ENCODE data around the gene RAB15. TPM values are rescaled to one million over a fixed set of nuclear protein-coding genes. Genes with fewer than 3 reads are reported as not detected.

Gene RAB15
- 1 to 10 TPM; 2.4 TPM for total RNA-seq

DNA sequence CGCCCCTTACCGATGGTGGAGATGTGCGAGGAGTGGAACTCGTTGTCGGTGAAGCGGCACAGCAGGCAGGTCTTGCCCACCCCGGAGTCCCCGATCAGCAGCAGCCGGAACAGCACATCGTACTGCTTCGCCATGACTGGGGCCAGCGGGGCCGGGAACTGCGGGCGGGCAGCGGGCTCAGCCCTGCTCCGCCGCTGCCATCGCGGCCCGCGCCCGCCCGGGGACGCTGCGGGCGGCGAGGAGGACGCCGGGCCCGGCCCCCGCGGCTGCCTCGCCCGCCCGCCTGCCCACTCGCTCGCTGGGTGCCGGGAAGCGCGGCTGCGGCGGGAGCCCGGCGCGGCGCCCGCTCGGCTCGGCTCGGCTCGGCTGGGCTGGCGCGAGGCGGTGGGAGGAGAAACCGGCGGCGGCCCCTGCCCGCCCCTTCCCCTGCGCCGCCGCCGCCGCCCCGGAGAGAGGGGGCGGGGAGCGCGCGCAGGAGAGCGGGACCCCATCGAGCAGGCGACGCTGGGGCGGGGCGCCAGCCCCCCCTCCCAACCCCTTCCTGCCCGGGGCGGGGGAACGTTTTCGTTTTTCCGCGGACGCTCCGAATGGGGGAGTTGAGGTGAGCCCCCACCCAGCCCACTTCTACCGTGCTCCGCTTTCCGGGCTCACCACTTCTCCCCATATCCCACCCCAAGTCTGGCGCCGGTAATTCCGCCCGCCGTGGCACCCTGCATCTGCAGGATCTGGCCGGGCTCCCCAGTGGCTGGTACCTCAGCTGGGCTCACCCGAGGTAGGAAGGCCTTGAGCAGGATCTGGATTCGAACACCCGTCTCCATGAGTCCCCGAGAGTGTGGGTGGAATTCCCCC is at the start of gene RAB15:
Gene RAB15 (minus strand): TSS at position 394 of the 849 bp plus-strand sequence. CDS start 260 bp downstream, at position 134.
- CTCF ChIA-PET: no interaction called here

GRCh38 chr14:65019944-65020566 is 47.9 kb upstream of the RAB15 start:
- Mint-ChIP-seq H3K9me3 (no peaks in the 10 kb centered on the region), H3K27me3 (ENCODE audit: low read depth) (no peaks in the 10 kb centered on the region), H3K4me3 (no peak overlapping the region), H3K4me1 (ENCODE audit: low read depth) (no peaks in the 10 kb centered on the region), H3K36me3 (ENCODE audit: low read depth) (peaks cover 12% of the 10 kb centered on the region), H3K27ac (no peak overlapping the region)
- CTCF ChIA-PET: interaction anchor here (0.6 to 1.6 kb wide), 8 partner anchors 10 to 132 kb away, joined by 3 to 10 read pairs (median 4); no protein-coding TSS in a partner anchor
- intact Hi-C loops (cut with micrococcal nuclease): loop anchor here (1.0 kb wide), 1 partner anchor 34 kb away; the partner anchor contains the start of gene FNTB
- DNase-seq: peak; percentile 11

More for the DNA sequence above, at the start of gene RAB15:
- H3K27ac Mint-ChIP-seq: no peak within 1 kb of the TSS
- H3K27me3 Mint-ChIP-seq (ENCODE audit: low read depth): no peaks in the 10 kb centered on the region
- no peaks in the 10 kb centered on the region for H3K9me3 Mint-ChIP-seq
- intact Hi-C loops (cut with micrococcal nuclease): loop anchor here (1.0 to 2.0 kb wide), 2 partner anchors 43 to 58 kb away; partner anchors contain the start of gene CHURC1
- DNase-seq: peak; percentile 33
- H3K4me3 Mint-ChIP-seq: peak within 1 kb of the TSS; percentile 75
- H3K4me1 Mint-ChIP-seq (ENCODE audit: low read depth): peaks cover 10% of the 10 kb centered on the region
- no peaks in the 10 kb centered on the region for H3K36me3 Mint-ChIP-seq (ENCODE audit: low read depth)

DNA sequence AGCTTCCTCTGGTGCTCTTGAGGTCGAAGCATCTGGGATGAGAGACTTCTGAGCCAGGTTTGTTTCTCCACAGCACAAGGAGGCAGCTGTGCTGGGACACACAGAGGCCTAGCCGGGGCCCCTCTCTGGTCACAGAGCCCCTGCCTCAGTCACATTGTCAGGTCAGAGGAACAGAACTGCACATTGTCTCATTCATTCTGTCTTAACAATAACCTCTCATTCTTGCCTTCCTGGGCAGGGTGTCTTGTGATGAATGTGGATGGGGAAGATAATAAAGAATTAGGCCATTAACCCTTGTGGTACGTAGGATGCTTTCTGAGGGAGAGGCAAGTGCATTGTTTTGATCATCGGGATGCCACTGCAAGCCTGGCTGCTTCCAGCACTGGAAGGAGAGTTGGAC is 44.3 kb upstream of the RAB15 start:
- Mint-ChIP-seq H3K27me3 (ENCODE audit: low read depth) (no peaks in the 10 kb centered on the region), H3K27ac (no peak overlapping the region), H3K4me1 (ENCODE audit: low read depth) (no peaks in the 10 kb centered on the region), H3K4me3 (no peak overlapping the region), H3K9me3 (no peaks in the 10 kb centered on the region), H3K36me3 (ENCODE audit: low read depth) (peaks cover 17% of the 10 kb centered on the region)
- intact Hi-C loops (cut with micrococcal nuclease): no loop called here
- CTCF ChIA-PET: no interaction called here
- no peak for DNase-seq

- no peak overlapping the region for H3K4me3 Mint-ChIP-seq
- no peaks in the 10 kb centered on the region for H3K4me1 Mint-ChIP-seq (ENCODE audit: low read depth)
- no peak for DNase-seq
- CTCF ChIA-PET: no interaction called here
- peaks cover 18% of the 10 kb centered on the region for H3K36me3 Mint-ChIP-seq (ENCODE audit: low read depth)
- no peak overlapping the region for H3K27ac Mint-ChIP-seq
- H3K9me3 Mint-ChIP-seq: no peaks in the 10 kb centered on the region
- H3K27me3 Mint-ChIP-seq (ENCODE audit: low read depth): no peaks in the 10 kb centered on the region
- intact Hi-C loops (cut with micrococcal nuclease): no loop called here
These were observed 43.3 kb upstream of the RAB15 start for GRCh38 chr14:65015391-65015790.

- Mint-ChIP-seq H3K36me3 (ENCODE audit: low read depth) (peaks cover 25% of the 10 kb centered on the region), H3K4me1 (ENCODE audit: low read depth) (no peaks in the 10 kb centered on the region), H3K27me3 (ENCODE audit: low read depth) (no peaks in the 10 kb centered on the region), H3K9me3 (no peaks in the 10 kb centered on the region), H3K27ac (no peak overlapping the region), H3K4me3 (no peak overlapping the region)
- intact Hi-C loops (cut with micrococcal nuclease): no loop called here
- CTCF ChIA-PET: interaction anchor here (0.7 to 1.1 kb wide), 3 partner anchors 189 to 1074 kb away, joined by 4 to 6 read pairs (median 6); no protein-coding TSS in a partner anchor
- no peak for DNase-seq
These were observed 40.2 kb upstream of the RAB15 start for GRCh38 chr14:65012353-65012752.

DNA sequence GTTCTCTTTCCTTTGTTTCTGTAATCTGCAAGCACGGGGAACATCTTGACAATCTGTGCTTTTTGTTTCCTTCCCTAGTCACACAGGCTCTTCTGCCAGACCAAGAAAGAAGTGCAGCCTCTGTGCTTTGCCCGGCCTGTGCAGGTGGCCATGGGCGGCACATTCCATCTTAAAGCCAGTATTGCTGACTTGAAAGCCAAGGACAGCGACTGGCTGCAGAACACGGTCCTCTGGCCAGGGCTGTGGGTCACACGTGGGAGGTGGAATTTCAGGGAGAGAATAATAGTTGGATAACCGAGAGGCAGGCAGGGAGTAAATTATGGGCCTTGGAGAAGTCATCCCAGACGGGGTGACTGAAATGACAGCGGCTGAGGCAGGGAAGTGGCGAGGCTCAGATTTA is 39.4 kb upstream of the RAB15 start:
- Mint-ChIP-seq H3K27me3 (ENCODE audit: low read depth) (no peaks in the 10 kb centered on the region), H3K9me3 (no peaks in the 10 kb centered on the region), H3K4me1 (ENCODE audit: low read depth) (no peaks in the 10 kb centered on the region), H3K36me3 (ENCODE audit: low read depth) (peaks cover 21% of the 10 kb centered on the region), H3K4me3 (no peak overlapping the region), H3K27ac (no peak overlapping the region)
- intact Hi-C loops (cut with micrococcal nuclease): no loop called here
- CTCF ChIA-PET: interaction anchor here (0.7 kb wide), 1 partner anchor 1075 kb away, joined by 6 read pairs; no protein-coding TSS in a partner anchor
- no peak for DNase-seq

DNA sequence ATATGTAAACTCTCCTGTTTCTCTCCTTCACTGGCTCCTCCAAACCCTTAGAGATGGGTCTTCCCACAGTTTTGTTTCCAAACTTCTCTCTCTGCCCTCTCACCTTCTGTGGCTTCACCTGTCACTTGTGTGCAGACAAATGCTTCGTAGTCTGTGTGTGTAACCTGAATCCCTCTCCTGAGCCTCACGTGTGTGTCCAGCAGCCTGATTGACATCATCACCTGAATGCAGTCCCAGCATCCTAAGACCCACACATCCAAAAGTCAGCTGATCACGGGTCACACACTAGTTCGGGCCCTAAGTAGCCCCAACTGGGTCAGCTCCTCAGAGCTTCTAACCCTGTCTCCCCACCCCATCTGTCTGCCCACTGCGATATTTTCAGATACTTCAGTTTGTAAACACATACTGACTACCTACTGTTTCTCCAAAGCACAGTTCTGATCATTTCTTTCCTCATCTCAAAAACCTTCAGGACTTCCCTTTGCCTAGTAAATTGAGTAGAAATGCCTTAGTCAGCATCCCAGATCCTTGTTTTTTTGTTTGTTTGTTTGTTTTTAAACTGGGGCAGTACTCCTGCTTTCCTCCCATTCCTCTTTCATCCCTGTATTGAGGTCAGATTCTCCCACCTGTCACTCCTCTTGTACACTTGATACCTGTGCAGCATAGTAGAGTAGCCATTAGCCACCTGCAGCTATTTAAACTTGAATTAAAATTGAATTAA is 38.2 kb upstream of the RAB15 start:
- intact Hi-C loops (cut with micrococcal nuclease): no loop called here
- DNase-seq: no peak
- H3K4me3 Mint-ChIP-seq: no peak overlapping the region
- H3K4me1 Mint-ChIP-seq (ENCODE audit: low read depth): no peaks in the 10 kb centered on the region
- H3K27ac Mint-ChIP-seq: no peak overlapping the region
- no peaks in the 10 kb centered on the region for H3K9me3 Mint-ChIP-seq
- H3K36me3 Mint-ChIP-seq (ENCODE audit: low read depth): peaks cover 16% of the 10 kb centered on the region
- CTCF ChIA-PET: interaction anchor here (2.6 kb wide), 1 partner anchor 10 kb away, joined by 10 read pairs; no protein-coding TSS in a partner anchor
- H3K27me3 Mint-ChIP-seq (ENCODE audit: low read depth): no peaks in the 10 kb centered on the region

- intact Hi-C loops (cut with micrococcal nuclease): no loop called here
These were observed 35.1 kb upstream of the RAB15 start for GRCh38 chr14:65007202-65007601.

DNA sequence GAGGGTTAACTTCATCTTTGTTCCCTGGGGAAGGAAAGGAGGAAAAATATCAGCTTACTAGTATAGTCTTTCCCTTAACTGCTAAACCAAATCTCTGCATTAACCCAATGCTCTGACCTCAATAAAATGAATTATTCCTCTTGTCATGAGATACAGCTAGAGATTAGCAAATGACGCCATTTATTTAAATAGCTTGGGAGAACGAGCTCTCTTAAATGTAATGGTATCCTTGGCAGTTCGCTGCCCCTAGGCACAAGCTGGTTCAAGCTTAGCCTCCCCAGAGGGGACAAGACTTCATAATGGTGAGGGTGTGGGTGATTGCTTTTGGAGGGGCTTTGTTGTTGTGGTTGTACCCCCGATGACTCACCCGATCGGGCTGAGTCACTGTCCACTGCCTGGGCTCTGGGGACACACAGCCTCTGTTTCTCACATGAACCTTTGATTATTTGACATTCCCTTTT is 34.2 kb upstream of the RAB15 start:
- intact Hi-C loops (cut with micrococcal nuclease): no loop called here
- CTCF ChIA-PET: interaction anchor here (0.7 kb wide), 1 partner anchor 14 kb away, joined by 4 read pairs; no protein-coding TSS in a partner anchor
- Mint-ChIP-seq H3K4me1 (ENCODE audit: low read depth) (peaks cover 25% of the 10 kb centered on the region), H3K27ac (no peak overlapping the region), H3K27me3 (ENCODE audit: low read depth) (no peaks in the 10 kb centered on the region), H3K36me3 (ENCODE audit: low read depth) (peaks cover 16% of the 10 kb centered on the region), H3K9me3 (no peaks in the 10 kb centered on the region), H3K4me3 (no peak overlapping the region)
- no peak for DNase-seq

More at GRCh38 chr14:65007202-65007601, 35.1 kb upstream of the RAB15 start:
- CTCF ChIA-PET: interaction anchor here (0.6 kb wide), 1 partner anchor 131 kb away, joined by 3 read pairs; no protein-coding TSS in a partner anchor
- no peak for DNase-seq
- H3K27me3 Mint-ChIP-seq (ENCODE audit: low read depth): no peaks in the 10 kb centered on the region
- peaks cover 19% of the 10 kb centered on the region for H3K36me3 Mint-ChIP-seq (ENCODE audit: low read depth)
- H3K27ac Mint-ChIP-seq: no peak overlapping the region
- no peaks in the 10 kb centered on the region for H3K9me3 Mint-ChIP-seq
- peaks cover 19% of the 10 kb centered on the region for H3K4me1 Mint-ChIP-seq (ENCODE audit: low read depth)
- H3K4me3 Mint-ChIP-seq: no peak overlapping the region

DNA sequence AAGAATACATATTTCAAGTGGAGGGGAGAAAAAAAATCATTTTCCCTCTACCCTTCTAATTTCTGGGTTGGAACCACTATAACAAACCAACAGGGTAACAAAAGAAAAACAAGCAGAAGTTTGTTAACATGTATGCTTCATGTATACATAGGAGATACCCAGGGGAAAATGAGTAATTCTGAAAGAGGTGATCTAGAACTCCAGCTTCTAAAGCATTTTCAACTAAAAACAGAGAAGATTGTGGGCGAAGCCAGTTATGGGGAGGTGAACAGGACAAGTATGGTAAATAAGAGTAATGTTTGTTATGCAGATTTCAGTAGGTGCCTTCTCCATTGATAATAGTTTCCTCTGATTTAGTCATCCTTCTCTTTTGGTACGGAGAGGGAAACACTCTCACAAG is 31.3 kb upstream of the RAB15 start:
- H3K9me3 Mint-ChIP-seq: no peaks in the 10 kb centered on the region
- CTCF ChIA-PET: no interaction called here

GRCh38 chr14:65002586-65003210 is 30.6 kb upstream of the RAB15 start:
- peaks cover 37% of the 10 kb centered on the region for H3K4me1 Mint-ChIP-seq (ENCODE audit: low read depth)
- H3K9me3 Mint-ChIP-seq: no peaks in the 10 kb centered on the region
- intact Hi-C loops (cut with micrococcal nuclease): no loop called here
- H3K36me3 Mint-ChIP-seq (ENCODE audit: low read depth): peaks cover 9% of the 10 kb centered on the region
- H3K4me3 Mint-ChIP-seq: no peak overlapping the region
- CTCF ChIA-PET: interaction anchor here (0.6 kb wide), 1 partner anchor 435 kb away, joined by 3 read pairs; no protein-coding TSS in a partner anchor
- DNase-seq: no peak
- H3K27me3 Mint-ChIP-seq (ENCODE audit: low read depth): no peaks in the 10 kb centered on the region
- no peak overlapping the region for H3K27ac Mint-ChIP-seq

More for the DNA sequence above, 31.3 kb upstream of the RAB15 start:
- H3K27me3 Mint-ChIP-seq (ENCODE audit: low read depth): no peaks in the 10 kb centered on the region
- DNase-seq: no peak
- H3K4me1 Mint-ChIP-seq (ENCODE audit: low read depth): peaks cover 30% of the 10 kb centered on the region
- H3K4me3 Mint-ChIP-seq: no peak overlapping the region
- no peak overlapping the region for H3K27ac Mint-ChIP-seq
- intact Hi-C loops (cut with micrococcal nuclease): no loop called here
- peaks cover 9% of the 10 kb centered on the region for H3K36me3 Mint-ChIP-seq (ENCODE audit: low read depth)
